Measurements from ENCODE around the gene TECTA. TPM values are rescaled to one million over a fixed set of nuclear protein-coding genes. Genes with fewer than 3 reads are reported as not detected.
"Not testable (repeated sequence)": the region's sequence is repeated elsewhere in the genome, so short reads cannot be mapped to it uniquely, and the experiment has no call there.

TECTA gene
- total and polyA plus RNA-seq, 2 donors, result 0.62 to 0.85 TPM

- H3K27ac ChIP-seq (ENCODE audit: low read depth), result no peak overlapping the region
- DNase-seq (ENCODE audit: extremely low spot score), result no peak
- H3K4me1 ChIP-seq (ENCODE audit: insufficient read depth), result no peaks in the 10 kb centered on the region
- no peak overlapping the region for H3K4me3 ChIP-seq (ENCODE audit: low read depth, low read length)
- 90% methylated on average over 2 of the region's 2 CpGs for WGBS
- no peaks in the 10 kb centered on the region for H3K36me3 ChIP-seq (ENCODE audit: insufficient read depth)
Measured at GRCh38 chr11:121149116-121149515, 48.1 kb downstream of the TECTA start.

GRCh38 chr11:121151207-121151688 is 50.2 kb downstream of the TECTA start:
- H3K4me1 ChIP-seq (ENCODE audit: insufficient read depth), result no peaks in the 10 kb centered on the region
- 98% methylated on average over 4 of the region's 4 CpGs for WGBS
- no peak overlapping the region for H3K27ac ChIP-seq (ENCODE audit: low read depth)
- DNase-seq (ENCODE audit: extremely low spot score), result no peak
- H3K4me3 ChIP-seq (ENCODE audit: low read depth, low read length), result no peak overlapping the region
- no peaks in the 10 kb centered on the region for H3K36me3 ChIP-seq (ENCODE audit: insufficient read depth)

- no peak for DNase-seq (ENCODE audit: extremely low spot score)
- 90% methylated on average over 19 of the region's 19 CpGs for WGBS
- no peaks in the 10 kb centered on the region for H3K36me3 ChIP-seq (ENCODE audit: insufficient read depth)
- no peak overlapping the region for H3K27ac ChIP-seq (ENCODE audit: low read depth)
- no peaks in the 10 kb centered on the region for H3K4me1 ChIP-seq (ENCODE audit: insufficient read depth)
- H3K4me3 ChIP-seq (ENCODE audit: low read depth, low read length), result no peak overlapping the region
Measured at GRCh38 chr11:121152764-121153163, 51.7 kb downstream of the TECTA start.

- Histone ChIP-seq H3K4me3 (ENCODE audit: low read depth, low read length) (no peak overlapping the region), H3K36me3 (ENCODE audit: insufficient read depth) (no peaks in the 10 kb centered on the region), H3K27ac (ENCODE audit: low read depth) (no peak overlapping the region), H3K4me1 (ENCODE audit: insufficient read depth) (no peaks in the 10 kb centered on the region)
- WGBS, result 74% methylated on average over 8 of the region's 8 CpGs
- no peak for DNase-seq (ENCODE audit: extremely low spot score)
Measured at GRCh38 chr11:121153472-121153871, 52.4 kb downstream of the TECTA start.

- 80% methylated on average over 13 of the region's 13 CpGs for WGBS
Measured at GRCh38 chr11:121154486-121155314, 53.7 kb downstream of the TECTA start.

GRCh38 chr11:121157756-121158155 is 56.7 kb downstream of the TECTA start:
- no peaks in the 10 kb centered on the region for H3K36me3 ChIP-seq (ENCODE audit: insufficient read depth)
- H3K4me1 ChIP-seq (ENCODE audit: insufficient read depth), result no peaks in the 10 kb centered on the region
- DNase-seq (ENCODE audit: extremely low spot score), result no peak
- H3K4me3 ChIP-seq (ENCODE audit: low read depth, low read length), result no peak overlapping the region
- 84% methylated on average over 36 of the region's 36 CpGs for WGBS
- H3K27ac ChIP-seq (ENCODE audit: low read depth), result no peak overlapping the region

More at GRCh38 chr11:121154486-121155314, 53.7 kb downstream of the TECTA start:
- DNase-seq (ENCODE audit: extremely low spot score), result no peak
- Histone ChIP-seq H3K27ac (ENCODE audit: low read depth) (no peak overlapping the region), H3K4me1 (ENCODE audit: insufficient read depth) (no peaks in the 10 kb centered on the region), H3K36me3 (ENCODE audit: insufficient read depth) (no peaks in the 10 kb centered on the region), H3K4me3 (ENCODE audit: low read depth, low read length) (no peak overlapping the region)

GRCh38 chr11:121159741-121160140 is 58.7 kb downstream of the TECTA start:
- H3K4me3 ChIP-seq (ENCODE audit: low read depth, low read length), result no peak overlapping the region
- 80% methylated on average over 3 of the region's 3 CpGs for WGBS
- H3K36me3 ChIP-seq (ENCODE audit: insufficient read depth), result no peaks in the 10 kb centered on the region
- no peak overlapping the region for H3K27ac ChIP-seq (ENCODE audit: low read depth)
- DNase-seq (ENCODE audit: extremely low spot score), result no peak
- H3K4me1 ChIP-seq (ENCODE audit: insufficient read depth), result no peaks in the 10 kb centered on the region

- 75% methylated on average over 5 of the region's 5 CpGs for WGBS
- Histone ChIP-seq H3K4me1 (ENCODE audit: insufficient read depth) (no peaks in the 10 kb centered on the region), H3K27ac (ENCODE audit: low read depth) (no peak overlapping the region), H3K36me3 (ENCODE audit: insufficient read depth) (no peaks in the 10 kb centered on the region), H3K4me3 (ENCODE audit: low read depth, low read length) (no peak overlapping the region)
- DNase-seq (ENCODE audit: extremely low spot score), result no peak
Measured at GRCh38 chr11:121161349-121161917, 60.4 kb downstream of the TECTA start.

GRCh38 chr11:121163658-121164308 is 62.7 kb downstream of the TECTA start:
- no peak overlapping the region for H3K4me3 ChIP-seq (ENCODE audit: low read depth, low read length)
- 72% methylated on average over 6 of the region's 6 CpGs for WGBS
- no peak for DNase-seq (ENCODE audit: extremely low spot score)
- no peak overlapping the region for H3K27ac ChIP-seq (ENCODE audit: low read depth)
- H3K36me3 ChIP-seq (ENCODE audit: insufficient read depth), result no peaks in the 10 kb centered on the region
- no peaks in the 10 kb centered on the region for H3K4me1 ChIP-seq (ENCODE audit: insufficient read depth)

- H3K4me1 ChIP-seq (ENCODE audit: insufficient read depth); DNase-seq (ENCODE audit: extremely low spot score); H3K36me3 ChIP-seq (ENCODE audit: insufficient read depth); H3K27ac ChIP-seq (ENCODE audit: low read depth); H3K4me3 ChIP-seq (ENCODE audit: low read depth, low read length): not testable (repeated sequence)
- 86% methylated on average over 10 of the region's 10 CpGs for WGBS
Measured at GRCh38 chr11:121177629-121178028, 76.6 kb downstream of the TECTA start.

- Histone ChIP-seq H3K4me3 (ENCODE audit: low read depth, low read length) (no peak overlapping the region), H3K36me3 (ENCODE audit: insufficient read depth) (no peaks in the 10 kb centered on the region), H3K27ac (ENCODE audit: low read depth) (no peak overlapping the region), H3K4me1 (ENCODE audit: insufficient read depth) (no peaks in the 10 kb centered on the region)
- DNase-seq (ENCODE audit: extremely low spot score), result no peak
- 73% methylated on average over 1 of the region's 1 CpG for WGBS
Measured at GRCh38 chr11:121179306-121179705, 78.3 kb downstream of the TECTA start.

- 77% methylated on average over 1 of the region's 1 CpG for WGBS
- no peak overlapping the region for H3K27ac ChIP-seq (ENCODE audit: low read depth)
- H3K4me3 ChIP-seq (ENCODE audit: low read depth, low read length), result no peak overlapping the region
- no peaks in the 10 kb centered on the region for H3K36me3 ChIP-seq (ENCODE audit: insufficient read depth)
- H3K4me1 ChIP-seq (ENCODE audit: insufficient read depth), result no peaks in the 10 kb centered on the region
- no peak for DNase-seq (ENCODE audit: extremely low spot score)
Measured at GRCh38 chr11:121180183-121180582, 79.1 kb downstream of the TECTA start.

GRCh38 chr11:121188776-121189175 is 87.7 kb downstream of the TECTA start:
- no peak for DNase-seq (ENCODE audit: extremely low spot score)

GRCh38 chr11:121191818-121192217 is 90.8 kb downstream of the TECTA start:
- H3K4me3 ChIP-seq (ENCODE audit: low read depth, low read length), result no peak overlapping the region
- WGBS, result 71% methylated on average over 5 of the region's 5 CpGs

More at GRCh38 chr11:121188776-121189175, 87.7 kb downstream of the TECTA start:
- Histone ChIP-seq H3K4me3 (ENCODE audit: low read depth, low read length) (no peak overlapping the region), H3K4me1 (ENCODE audit: insufficient read depth) (no peaks in the 10 kb centered on the region), H3K36me3 (ENCODE audit: insufficient read depth) (no peaks in the 10 kb centered on the region), H3K27ac (ENCODE audit: low read depth) (no peak overlapping the region)

More at GRCh38 chr11:121191818-121192217, 90.8 kb downstream of the TECTA start:
- Histone ChIP-seq H3K36me3 (ENCODE audit: insufficient read depth) (no peaks in the 10 kb centered on the region), H3K4me1 (ENCODE audit: insufficient read depth) (no peaks in the 10 kb centered on the region), H3K27ac (ENCODE audit: low read depth) (no peak overlapping the region)
- no peak for DNase-seq (ENCODE audit: extremely low spot score)

All from urinary bladder (tissue), 4 donors.